Epithelial cell of esophagus (primary cell): ENCODE data around the gene PTPN14.

ENCODE experiments used
- DNase-seq: peaks from one replicate; pipeline ENCODE4 v3.0.0; 2010; ENCODE audit warnings: low read depth
- H3K4me3 ChIP-seq: 2 replicates; pipeline ENCODE4 v1.5.1; 2011; ENCODE audit warnings: mild to moderate bottlenecking, low read length, control low read depth
- TF ChIP-seq, protein P1 (sequence below): IDR thresholded peaks from 2 replicates; pipeline ENCODE4 v1.5.1; 2011; ENCODE audit warnings: low read depth, mild to moderate bottlenecking, low read length, control low read depth, inconsistent platforms; ENCODE audit not compliant: insufficient read depth; ENCODE audit errors: missing control alignments

Gene PTPN14

DNA sequence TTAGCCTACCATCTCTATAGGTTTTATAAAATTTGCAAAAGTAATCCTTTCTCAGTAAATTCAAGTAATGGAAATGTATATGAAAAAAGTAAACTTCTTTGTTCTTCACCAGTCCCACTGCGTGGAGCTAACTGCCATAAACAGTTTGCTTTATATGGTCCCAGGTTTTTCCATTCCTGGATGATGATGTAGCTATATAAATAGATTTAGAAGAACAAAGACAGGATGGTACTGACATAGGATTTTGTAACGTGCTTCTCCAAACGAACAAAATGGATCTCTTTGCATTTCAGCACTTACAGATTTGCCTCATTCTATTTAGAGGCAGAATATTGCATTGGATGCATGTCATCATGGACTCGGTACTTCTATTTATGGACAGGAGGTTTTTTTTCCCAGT lies 213.2 kb downstream of the PTPN14 start:
- no peak for DNase-seq
- TF ChIP-seq, protein P1, sequence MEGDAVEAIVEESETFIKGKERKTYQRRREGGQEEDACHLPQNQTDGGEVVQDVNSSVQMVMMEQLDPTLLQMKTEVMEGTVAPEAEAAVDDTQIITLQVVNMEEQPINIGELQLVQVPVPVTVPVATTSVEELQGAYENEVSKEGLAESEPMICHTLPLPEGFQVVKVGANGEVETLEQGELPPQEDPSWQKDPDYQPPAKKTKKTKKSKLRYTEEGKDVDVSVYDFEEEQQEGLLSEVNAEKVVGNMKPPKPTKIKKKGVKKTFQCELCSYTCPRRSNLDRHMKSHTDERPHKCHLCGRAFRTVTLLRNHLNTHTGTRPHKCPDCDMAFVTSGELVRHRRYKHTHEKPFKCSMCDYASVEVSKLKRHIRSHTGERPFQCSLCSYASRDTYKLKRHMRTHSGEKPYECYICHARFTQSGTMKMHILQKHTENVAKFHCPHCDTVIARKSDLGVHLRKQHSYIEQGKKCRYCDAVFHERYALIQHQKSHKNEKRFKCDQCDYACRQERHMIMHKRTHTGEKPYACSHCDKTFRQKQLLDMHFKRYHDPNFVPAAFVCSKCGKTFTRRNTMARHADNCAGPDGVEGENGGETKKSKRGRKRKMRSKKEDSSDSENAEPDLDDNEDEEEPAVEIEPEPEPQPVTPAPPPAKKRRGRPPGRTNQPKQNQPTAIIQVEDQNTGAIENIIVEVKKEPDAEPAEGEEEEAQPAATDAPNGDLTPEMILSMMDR, result no peak
- no peak overlapping the region for H3K4me3 ChIP-seq

DNA sequence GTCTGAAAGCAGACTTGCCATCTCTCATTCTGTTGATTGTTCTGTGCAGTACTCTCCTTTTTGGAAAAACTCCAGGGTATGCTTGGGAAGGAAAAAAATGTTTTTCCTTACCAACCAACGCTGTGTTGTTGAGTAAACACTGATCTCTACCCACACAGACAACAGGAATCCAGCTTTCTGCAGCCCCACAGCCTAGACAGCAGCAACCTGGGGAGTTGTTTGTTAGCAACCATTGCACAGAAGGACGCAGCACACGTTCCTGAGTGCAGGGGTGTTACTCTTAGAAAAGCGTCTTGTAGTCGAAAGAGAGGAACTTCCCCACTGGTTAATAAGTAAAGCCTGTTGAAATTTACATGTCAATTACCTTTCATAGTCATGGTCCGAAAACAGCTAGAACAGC lies 213.9 kb downstream of the PTPN14 start:
- H3K4me3 ChIP-seq, result no peak overlapping the region
- TF ChIP-seq, protein P1, result no peak
- DNase-seq, result no peak

DNA sequence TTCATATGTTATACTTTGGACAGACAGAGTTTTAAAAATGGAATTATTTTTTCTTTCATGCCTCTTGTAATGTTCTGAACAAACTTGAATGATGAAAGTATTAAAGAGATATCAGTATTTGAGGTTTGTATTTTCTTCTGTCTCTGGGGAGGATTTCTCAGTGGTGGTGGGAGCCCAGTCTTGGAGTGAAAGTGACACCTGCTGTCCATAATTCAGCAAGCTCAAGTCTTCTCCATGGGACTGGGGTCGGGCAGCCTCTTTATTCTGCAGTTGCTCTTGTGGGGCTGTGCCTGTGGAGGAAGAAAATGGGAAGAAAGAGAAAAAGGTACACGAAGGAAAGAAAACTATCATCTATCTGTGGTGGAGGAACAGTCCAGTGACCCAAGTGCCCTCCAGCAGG lies 214.4 kb downstream of the PTPN14 start:
- no peak for DNase-seq
- H3K4me3 ChIP-seq, result no peak overlapping the region
- TF ChIP-seq, protein P1, result no peak

DNA sequence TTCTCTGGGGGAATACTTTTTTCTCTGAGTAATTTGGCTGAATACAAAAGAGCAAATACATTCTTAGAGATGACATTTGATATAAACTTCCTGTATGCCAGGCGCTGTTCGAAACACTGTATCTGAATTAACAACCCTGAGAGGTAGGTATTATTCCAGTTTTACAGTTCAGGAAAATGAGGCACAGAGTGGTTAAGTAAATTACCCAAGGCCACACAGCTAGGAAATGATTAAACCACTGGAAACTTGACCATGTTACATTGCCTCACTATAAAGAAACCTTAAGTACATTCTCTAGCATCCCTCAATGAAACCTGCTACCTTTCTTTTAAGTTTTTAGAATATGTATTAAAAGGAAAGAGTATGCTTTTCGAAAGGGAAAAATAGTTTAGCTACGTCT lies 215.8 kb downstream of the PTPN14 start:
- TF ChIP-seq, protein P1, result no peak
- H3K4me3 ChIP-seq, result no peak overlapping the region
- DNase-seq, result no peak

DNA sequence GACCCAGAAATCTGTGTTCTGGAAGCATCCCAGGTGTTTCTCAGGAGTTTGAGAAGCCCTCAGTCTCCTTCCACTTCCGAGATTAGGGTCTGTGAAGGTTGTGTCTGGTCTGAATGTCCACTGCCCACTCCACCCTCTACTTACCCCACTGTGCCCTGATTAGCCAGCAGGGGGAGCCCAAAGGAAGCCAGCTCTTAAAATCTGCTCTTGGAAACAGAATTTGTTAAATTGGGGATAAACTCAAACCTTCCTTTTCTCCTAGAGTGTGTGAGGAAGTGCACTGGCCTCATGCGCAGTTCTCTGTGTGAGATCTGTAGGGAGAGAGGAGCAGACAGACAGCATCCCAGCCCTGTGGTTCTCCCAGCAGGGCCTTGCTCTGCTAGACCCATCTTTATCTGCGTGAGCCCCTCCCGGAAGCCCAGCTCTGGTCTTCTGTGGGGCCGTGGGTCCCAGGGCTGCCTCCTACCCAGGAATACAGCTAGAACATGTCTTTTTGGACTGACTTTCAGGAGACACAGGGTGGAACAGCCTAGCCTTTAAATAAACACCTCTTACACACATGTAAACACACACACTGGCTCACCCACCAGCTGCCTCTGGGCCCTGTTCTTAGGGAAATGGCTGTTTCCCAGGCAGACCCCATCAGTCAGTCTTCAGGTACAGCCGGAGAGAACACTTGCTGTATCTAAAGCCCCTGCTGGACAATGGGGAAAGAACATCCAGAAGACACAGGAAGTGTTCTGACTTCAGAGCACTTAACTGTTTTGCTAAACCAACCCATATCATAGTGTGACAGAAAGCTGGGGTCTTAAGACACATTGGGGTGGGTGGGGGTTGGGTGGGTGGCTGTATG lies 218.2 kb downstream of the PTPN14 start:
- DNase-seq, result peak; percentile 47
- H3K4me3 ChIP-seq, result no peak overlapping the region
- TF ChIP-seq, protein P1, result peak; percentile 95

DNA sequence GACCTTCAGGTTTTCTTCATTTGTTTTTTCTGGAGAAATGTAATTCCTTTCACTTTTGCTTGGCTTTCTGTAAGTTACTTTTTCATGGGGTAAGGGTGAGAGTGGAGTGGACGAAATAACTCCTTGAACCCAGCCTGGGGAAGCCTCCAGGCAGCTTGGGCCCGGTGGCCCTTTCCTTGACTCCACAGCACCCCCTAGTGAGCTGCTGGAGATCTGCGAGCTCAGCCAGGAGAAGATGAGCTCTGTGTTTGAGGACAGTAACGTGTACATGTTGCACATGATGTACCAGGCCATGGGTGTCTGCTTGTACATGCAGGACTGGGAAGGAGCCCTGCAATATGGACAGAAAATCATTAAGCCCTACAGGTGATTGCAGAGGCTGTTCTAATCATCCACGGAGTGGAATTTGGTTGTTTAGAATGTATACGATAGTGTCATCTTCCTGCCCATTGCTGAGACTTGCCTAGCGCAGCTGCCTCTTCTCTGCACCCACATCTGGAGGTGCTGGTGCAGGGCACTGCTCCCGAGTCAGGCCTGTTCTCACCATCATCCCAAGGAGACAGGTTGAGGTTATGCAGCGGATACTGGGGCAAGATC lies 219.5 kb downstream of the PTPN14 start:
- no peak overlapping the region for H3K4me3 ChIP-seq
- TF ChIP-seq, protein P1, result peak; percentile 84
- DNase-seq, result peak; percentile 76

DNA sequence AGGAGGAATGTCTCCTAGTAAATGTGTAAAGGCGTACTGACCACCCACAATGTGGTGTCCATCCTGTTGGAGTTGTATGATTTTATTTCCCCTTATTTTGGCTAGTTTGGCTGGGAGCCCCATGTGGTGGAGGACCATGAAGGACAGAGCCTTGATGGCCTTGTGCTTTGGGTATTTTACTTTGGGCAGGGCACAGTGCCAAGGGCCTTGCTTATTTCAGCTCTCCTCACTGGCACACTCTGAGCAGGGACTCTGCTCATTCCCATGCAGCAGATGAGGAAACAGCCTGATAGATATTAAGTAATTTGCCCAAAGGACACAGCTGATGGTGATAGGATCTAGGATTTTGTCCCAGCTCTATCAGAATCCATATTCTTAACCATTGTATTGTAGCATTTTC lies 220.2 kb downstream of the PTPN14 start:
- DNase-seq, result no peak
- TF ChIP-seq, protein P1, result no peak
- H3K4me3 ChIP-seq, result no peak overlapping the region
